ENCODE measurements around the gene FBN2.

DNA sequence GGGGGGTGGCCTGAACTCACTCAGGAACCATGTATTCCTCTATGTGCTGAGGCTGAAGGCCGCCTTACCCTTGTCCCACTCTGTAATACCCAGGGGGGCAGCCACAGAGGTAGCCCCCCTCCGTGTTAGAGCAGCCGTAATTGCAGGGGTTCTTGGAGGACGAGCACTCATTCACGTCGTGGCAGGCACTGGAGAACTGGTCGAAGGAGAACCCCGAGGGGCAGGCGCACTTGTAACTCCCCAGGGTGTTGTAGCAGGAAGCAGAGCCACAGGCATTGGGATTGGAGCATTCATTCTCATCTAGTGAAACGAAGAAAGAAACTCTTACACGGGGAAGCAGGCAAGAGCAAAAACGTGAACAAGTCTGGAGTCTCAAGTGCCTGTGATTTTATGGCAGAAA lies 274.7 kb downstream of the FBN2 start:
- TF ChIP-seq CTCF (IDR thresholded peaks at IDR 0.05), result no peak
- no peak for TF ChIP-seq POLR2A (IDR thresholded peaks at IDR 0.05)
- TF ChIP-seq EP300 (IDR thresholded peaks at IDR 0.05), result no peak
